Measurements from ENCODE around the gene GRK3. TPM values are rescaled to one million over a fixed set of nuclear protein-coding genes. Genes with fewer than 3 reads are reported as not detected.

The GRK3 gene
- total RNA-seq, 1 donor from 2014 or later, result 1.1 TPM

- peaks cover 4% of the 10 kb centered on the region for H3K4me1 Mint-ChIP-seq (ENCODE audit: unreplicated experiment)
- H3K9me3 Mint-ChIP-seq (ENCODE audit: unreplicated experiment), result peaks cover 9% of the 10 kb centered on the region
- H3K4me3 Mint-ChIP-seq (ENCODE audit: unreplicated experiment), result no peak overlapping the region
- no peak overlapping the region for H3K27ac Mint-ChIP-seq (ENCODE audit: unreplicated experiment)
- no peaks in the 10 kb centered on the region for H3K36me3 Mint-ChIP-seq (ENCODE audit: unreplicated experiment)
- peaks cover 8% of the 10 kb centered on the region for H3K27me3 Mint-ChIP-seq (ENCODE audit: unreplicated experiment)
- no peak for TF ChIP-seq CTCF (IDR thresholded peaks at IDR 0.05)
- DNase-seq (ENCODE audit: extremely low spot score, unreplicated experiment), result no peak
Measured at GRCh38 chr22:25542191-25542590, 22.3 kb upstream of the GRK3 start.

GRCh38 chr22:25542720-25543402, 21.6 kb upstream of the GRK3 start:
- H3K9me3 Mint-ChIP-seq (ENCODE audit: unreplicated experiment), result peaks cover 9% of the 10 kb centered on the region
- no peak for TF ChIP-seq CTCF (IDR thresholded peaks at IDR 0.05)
- H3K4me1 Mint-ChIP-seq (ENCODE audit: unreplicated experiment), result peaks cover 4% of the 10 kb centered on the region
- no peaks in the 10 kb centered on the region for H3K36me3 Mint-ChIP-seq (ENCODE audit: unreplicated experiment)
- no peak overlapping the region for H3K27ac Mint-ChIP-seq (ENCODE audit: unreplicated experiment)
- DNase-seq (ENCODE audit: extremely low spot score, unreplicated experiment), result no peak
- H3K4me3 Mint-ChIP-seq (ENCODE audit: unreplicated experiment), result no peak overlapping the region
- peaks cover 8% of the 10 kb centered on the region for H3K27me3 Mint-ChIP-seq (ENCODE audit: unreplicated experiment)

GRCh38 chr22:25545146-25545545, 19.3 kb upstream of the GRK3 start:
- H3K4me1 Mint-ChIP-seq (ENCODE audit: unreplicated experiment), result peaks cover 4% of the 10 kb centered on the region
- no peak overlapping the region for H3K4me3 Mint-ChIP-seq (ENCODE audit: unreplicated experiment)
- no peaks in the 10 kb centered on the region for H3K36me3 Mint-ChIP-seq (ENCODE audit: unreplicated experiment)
- no peak overlapping the region for H3K27ac Mint-ChIP-seq (ENCODE audit: unreplicated experiment)
- peaks cover 9% of the 10 kb centered on the region for H3K9me3 Mint-ChIP-seq (ENCODE audit: unreplicated experiment)
- no peak for TF ChIP-seq CTCF (IDR thresholded peaks at IDR 0.05)
- peaks cover 15% of the 10 kb centered on the region for H3K27me3 Mint-ChIP-seq (ENCODE audit: unreplicated experiment)
- DNase-seq (ENCODE audit: extremely low spot score, unreplicated experiment), result no peak

- no peak overlapping the region for H3K27ac Mint-ChIP-seq (ENCODE audit: unreplicated experiment)
- H3K36me3 Mint-ChIP-seq (ENCODE audit: unreplicated experiment), result no peaks in the 10 kb centered on the region
- H3K9me3 Mint-ChIP-seq (ENCODE audit: unreplicated experiment), result peaks cover 9% of the 10 kb centered on the region
- no peak for DNase-seq (ENCODE audit: extremely low spot score, unreplicated experiment)
- H3K27me3 Mint-ChIP-seq (ENCODE audit: unreplicated experiment), result peaks cover 15% of the 10 kb centered on the region
- H3K4me1 Mint-ChIP-seq (ENCODE audit: unreplicated experiment), result peaks cover 4% of the 10 kb centered on the region
- H3K4me3 Mint-ChIP-seq (ENCODE audit: unreplicated experiment), result no peak overlapping the region
- no peak for TF ChIP-seq CTCF (IDR thresholded peaks at IDR 0.05)
Measured at GRCh38 chr22:25545672-25546071, 18.8 kb upstream of the GRK3 start.

GRCh38 chr22:25546242-25546641, 18.2 kb upstream of the GRK3 start:
- Mint-ChIP-seq H3K27ac (ENCODE audit: unreplicated experiment) (no peak overlapping the region), H3K36me3 (ENCODE audit: unreplicated experiment) (no peaks in the 10 kb centered on the region), H3K4me3 (ENCODE audit: unreplicated experiment) (no peak overlapping the region), H3K4me1 (ENCODE audit: unreplicated experiment) (peaks cover 4% of the 10 kb centered on the region), H3K27me3 (ENCODE audit: unreplicated experiment) (peaks cover 15% of the 10 kb centered on the region), H3K9me3 (ENCODE audit: unreplicated experiment) (peaks cover 7% of the 10 kb centered on the region)
- no peak for DNase-seq (ENCODE audit: extremely low spot score, unreplicated experiment)
- no peak for TF ChIP-seq CTCF (IDR thresholded peaks at IDR 0.05)

Data from osteocyte (in vitro differentiated cells).